ENCODE measurements around the gene LDLRAD3.

The LDLRAD3 gene

GRCh38 chr11:36086366-36086765 is 142.5 kb downstream of the LDLRAD3 start:
- DNase-seq, result no peak

DNA sequence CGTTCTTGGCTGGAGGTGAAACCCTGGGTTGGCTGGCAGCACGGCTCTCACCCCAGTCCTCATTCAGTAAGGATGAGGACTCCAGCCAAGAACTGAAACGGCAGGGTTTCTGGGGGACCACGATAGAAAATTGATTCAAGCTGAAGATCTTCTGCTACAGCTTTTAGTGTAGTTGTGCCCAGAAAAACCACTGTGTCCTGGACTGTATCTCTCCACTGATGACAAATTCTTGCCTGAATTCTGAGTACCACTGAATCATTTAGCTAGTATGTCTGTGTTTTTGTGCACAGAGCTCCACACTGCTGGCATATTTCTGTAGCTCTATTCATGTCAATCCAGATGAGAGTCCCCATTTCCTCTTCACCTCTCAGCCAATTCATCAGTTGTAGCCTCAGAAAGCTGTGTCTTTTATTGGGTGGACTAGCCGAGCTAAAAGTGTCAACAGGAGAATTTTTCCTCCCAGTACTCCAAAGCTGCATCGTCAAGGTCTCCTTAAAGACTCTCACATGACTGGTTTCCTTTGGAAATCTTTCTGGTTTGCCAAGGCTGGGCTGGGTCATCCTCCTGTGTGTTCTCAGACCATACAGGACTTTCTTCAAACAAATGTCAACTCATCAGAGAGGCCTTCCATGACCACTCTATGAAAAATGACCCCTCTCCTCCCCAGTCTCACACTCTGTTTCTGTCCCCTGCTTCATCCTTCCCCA is 144.6 kb downstream of the LDLRAD3 start:
- DNase-seq, result no peak

DNA sequence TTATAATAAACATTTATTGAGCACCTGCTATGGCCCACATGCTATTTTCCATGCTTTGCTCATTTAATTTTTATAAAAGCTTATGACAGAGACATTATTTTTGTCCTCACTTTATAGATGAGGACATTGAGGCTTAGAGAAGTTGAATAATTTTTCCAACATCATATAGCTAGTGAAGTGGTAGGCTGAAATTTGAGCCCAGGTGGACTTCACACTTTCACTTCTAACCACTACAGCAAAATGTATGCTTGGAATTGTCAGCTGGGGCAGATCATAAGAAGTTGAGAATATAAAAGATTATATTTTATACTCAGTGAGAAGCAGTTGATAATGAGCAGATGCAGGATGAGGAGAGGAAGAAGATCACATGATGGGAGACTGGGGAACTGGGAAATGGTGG is 146.1 kb downstream of the LDLRAD3 start:
- no peak for DNase-seq

DNA sequence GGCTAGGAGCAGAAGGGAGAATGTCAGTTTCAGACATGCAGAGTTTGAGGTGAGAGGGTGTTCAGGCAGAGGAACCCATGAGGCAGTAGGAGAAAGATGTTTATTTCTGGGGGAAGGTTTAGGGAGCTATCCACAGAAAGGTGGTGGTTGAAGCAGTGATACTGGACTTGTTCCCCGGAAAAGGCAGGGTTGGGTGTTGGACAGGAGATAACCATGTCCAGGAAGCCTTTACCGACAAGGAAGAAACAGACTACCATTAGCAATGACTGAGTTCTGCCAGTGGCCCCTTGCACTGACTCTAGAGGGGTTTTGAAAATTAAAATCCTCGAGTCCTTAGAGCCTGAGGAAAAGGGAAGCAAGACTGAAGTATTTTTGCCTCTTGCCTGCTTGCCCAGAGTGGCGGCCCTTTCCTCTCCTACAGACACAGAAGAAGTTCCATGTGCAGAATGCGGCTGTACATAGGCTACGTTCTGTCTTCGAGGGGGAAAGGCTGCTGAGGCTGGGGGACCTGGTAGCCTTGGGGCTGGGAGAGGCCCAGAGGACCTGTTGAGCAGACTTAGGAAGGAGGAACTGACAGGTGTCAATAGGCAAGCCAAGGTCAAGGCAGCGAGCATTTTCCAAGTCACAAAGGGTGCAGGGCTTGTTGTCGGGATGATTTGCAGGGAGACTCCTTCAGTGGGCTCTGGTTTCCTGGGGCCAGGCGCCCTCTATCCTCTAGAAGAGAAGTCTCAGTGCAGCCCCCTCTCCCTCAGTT is 146.7 kb downstream of the LDLRAD3 start:
- no peak for DNase-seq

DNA sequence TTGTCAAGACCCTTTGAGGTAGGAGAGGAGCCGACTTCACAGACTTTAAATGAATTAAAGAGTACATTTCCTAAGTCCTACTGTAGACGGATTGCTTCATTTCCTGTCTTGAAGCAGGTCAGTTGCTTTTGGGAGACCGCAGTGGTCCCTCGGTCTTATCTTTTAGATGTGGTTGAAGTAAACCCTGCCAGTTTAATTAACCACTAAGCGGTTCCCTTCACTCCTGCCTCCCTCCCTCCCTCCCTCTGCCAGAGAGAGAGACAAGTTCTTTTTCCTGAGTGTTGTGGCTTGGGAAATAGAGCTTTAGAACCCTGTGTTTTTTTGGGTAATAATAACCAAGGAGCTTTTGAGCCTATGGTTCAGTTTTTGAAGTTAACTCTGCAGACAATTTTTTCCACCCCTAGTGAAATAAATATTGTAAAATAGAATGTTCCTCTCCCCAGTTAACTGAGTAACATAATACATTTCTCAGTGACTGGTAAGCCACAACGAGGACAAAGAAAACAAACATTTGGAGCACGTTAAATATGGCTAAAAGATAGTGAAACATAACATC is 147.5 kb downstream of the LDLRAD3 start:
- no peak for DNase-seq

DNA sequence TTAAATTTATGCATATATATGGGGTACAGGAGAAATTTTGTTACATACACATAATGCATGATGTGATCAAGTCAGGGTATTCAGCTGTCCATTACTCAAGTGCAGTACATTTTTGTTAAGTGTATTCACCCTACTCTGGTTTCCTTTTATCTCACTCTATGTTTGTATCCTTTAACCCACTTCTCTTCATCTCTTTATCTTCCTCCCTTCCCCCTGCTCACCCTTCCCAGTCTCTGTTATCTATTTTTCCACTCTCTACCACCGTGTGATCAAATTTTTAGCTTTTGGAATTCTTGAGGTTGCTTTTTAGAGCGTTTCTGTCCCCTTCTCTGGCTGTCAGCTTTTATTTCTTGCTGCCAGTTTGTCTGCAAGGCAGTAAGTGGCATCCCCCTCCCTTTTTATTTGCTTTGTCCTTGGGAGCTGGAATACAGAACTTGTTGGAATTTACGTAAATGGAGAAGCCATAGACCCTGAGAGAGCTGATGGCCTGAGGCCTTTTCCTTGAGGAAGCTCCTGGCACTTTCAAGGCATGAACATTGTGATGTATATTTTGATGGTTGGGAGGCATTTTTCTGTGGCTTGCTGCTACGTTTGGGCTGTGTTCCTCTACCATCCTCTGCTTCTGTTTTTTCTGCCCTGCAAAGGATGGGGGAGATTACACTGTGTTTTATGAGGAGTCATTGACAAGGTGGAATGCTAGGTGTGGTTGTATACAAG is 148.6 kb downstream of the LDLRAD3 start:
- DNase-seq, result no peak

GRCh38 chr11:36093548-36093947 is 149.7 kb downstream of the LDLRAD3 start:
- no peak for DNase-seq

GRCh38 chr11:36094164-36094563 is 150.3 kb downstream of the LDLRAD3 start:
- DNase-seq, result no peak

DNA sequence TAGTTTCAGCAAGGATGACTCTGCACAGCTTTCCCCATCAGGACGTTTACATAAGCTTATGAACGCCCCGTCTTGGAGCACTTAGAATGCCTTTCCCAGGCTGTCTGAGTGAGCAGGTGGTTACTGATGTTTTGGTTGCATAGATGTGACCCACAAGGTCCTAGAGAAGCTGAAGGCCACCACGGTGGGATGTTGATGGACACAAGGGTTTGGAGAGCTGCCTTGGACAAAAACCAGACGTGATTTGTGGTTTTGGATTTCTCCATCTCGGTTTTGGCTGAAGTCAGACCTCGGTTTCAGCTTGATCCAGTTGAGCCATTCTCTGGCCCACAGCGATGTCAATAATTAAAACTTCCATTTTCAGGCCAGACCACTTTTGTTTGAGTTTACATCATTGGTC is 151.9 kb downstream of the LDLRAD3 start:
- no peak for DNase-seq

DNA sequence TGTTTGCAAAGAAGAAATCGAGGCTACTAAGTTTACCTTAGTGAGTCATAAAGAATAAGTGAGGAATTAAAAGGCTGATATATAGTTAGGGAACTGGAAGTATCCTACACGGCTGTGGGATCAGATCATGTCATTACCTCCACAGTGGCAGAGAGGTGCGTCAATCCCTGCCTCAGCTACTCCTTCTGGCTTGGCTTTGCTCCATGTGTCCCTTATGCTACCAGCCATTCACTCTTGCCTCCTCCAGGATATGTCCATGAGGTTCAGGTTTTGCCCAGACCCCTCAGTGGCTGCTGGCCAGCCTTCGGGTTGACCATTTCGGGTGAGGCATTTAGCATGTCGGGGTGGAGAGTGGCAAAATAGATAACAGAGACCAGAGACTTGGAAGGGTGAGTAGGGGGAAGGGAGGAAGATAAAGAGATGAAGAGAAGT is 153.4 kb downstream of the LDLRAD3 start:
- DNase-seq, result no peak

- DNase-seq, result no peak
Measured at GRCh38 chr11:36098087-36098486, 154.2 kb downstream of the LDLRAD3 start.

DNA sequence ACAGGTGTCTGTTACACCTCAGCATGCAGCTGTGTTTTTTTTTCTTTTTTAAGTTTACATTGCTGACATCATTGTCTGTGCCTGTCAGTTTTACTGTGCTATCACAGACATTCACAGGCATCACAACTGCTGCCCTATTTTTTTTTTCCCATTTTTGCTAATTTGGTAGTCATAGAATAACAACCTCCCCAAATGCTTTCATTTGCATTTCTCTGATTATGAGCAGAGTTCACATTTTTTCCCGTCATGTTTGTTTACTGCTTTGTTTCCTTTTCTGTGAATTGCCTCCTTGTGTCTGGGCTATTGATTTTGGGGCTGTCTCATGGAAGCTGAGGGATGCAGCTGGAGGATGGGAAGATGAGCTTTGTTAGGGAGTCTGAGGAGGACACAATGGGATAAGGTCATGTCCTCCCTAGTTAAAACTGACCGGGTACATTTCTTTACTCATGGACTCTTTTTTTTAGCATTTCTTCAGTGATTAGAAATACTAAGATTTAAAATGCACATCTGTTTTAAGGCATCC is 155.1 kb downstream of the LDLRAD3 start:
- no peak for DNase-seq

DNA sequence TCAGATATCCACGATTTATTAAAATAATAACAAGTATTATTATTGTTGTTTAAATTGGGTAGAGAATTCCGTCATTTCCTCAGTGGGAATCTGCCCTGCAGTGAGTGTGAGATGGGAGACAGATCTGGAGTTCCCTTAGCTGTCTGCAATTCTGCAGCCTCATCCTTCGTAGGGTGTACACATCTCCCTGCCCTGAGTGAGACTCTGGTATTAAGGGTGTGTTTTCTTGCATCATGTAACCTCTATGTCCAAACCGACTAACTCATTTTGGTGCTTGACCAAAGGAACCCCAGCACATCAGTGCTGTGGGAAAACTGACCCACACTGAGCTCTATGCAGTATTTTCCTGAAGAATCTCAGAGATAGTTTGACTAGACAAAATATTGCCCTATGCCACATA is 157.6 kb downstream of the LDLRAD3 start:
- no peak for DNase-seq

GRCh38 chr11:36102868-36103267 is 159.0 kb downstream of the LDLRAD3 start:
- no peak for DNase-seq

DNA sequence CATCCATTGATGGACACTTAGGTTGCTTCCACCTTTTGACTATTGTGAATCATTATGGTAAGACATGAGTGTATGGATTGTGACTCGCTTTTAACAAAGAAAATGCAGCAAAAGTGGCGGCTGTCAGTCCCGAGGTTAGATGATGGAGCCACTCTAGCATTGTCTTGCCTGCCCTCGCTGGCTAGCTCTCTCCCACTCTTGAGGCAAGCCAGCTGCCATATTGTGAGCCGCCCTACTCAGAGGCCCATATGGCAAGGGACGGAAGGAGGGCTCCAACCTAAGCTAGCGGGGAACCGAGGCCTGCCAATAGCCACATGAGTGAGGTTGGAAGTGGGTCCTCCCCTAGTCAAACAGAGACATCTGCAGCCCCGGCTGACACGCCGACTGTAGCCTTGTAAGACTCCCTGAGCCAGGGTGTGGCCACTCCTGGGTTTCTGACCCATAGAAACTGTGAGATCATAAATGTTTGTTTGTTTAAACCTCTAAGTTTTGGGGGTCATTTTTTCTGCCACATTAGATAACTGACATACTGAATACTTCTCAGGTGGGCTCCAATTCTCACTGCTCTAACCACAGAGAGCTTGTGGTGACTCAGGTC is 160.2 kb downstream of the LDLRAD3 start:
- DNase-seq, result no peak

GRCh38 chr11:36104660-36104992 is 160.8 kb downstream of the LDLRAD3 start:
- no peak for DNase-seq

- DNase-seq, result no peak
Measured at GRCh38 chr11:36105743-36106581, 162.1 kb downstream of the LDLRAD3 start.

GRCh38 chr11:36107547-36107946 is 163.7 kb downstream of the LDLRAD3 start:
- no peak for DNase-seq

DNA sequence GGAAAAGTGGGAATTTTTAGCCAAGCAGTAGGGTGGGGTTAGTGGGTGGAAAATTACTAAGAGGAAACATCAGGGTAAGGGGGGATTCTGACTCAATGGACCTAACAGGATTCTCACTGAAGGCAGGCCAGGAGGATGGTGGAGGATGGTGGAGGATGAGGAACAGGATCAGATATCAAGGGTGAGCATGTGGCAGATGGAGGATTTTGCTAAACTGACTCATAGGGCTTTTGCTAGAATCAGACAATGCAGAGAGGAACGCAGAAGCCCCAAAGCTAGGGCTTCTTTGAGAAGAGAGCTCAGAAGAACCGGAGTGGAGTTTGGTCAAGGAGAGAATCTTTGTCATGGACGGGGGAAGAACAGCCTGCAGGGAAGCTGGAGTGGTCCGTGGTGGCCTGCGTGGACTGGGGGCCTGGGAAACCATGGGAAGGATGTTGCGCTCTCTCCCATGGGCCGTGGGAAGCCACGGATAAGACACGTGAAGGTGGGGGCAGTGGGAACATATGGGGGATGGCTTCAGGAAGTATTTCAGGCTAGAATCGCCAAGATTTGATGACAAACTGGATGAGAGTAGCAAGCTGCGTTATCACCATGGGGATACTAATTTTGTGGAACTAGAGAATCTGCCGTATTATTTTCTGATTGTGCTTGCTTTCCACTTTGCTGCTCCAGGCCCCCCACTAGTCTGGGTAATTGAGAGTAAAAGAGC is 165.2 kb downstream of the LDLRAD3 start:
- DNase-seq, result no peak

- no peak for DNase-seq
Measured at GRCh38 chr11:36109590-36109849, 165.7 kb downstream of the LDLRAD3 start.

- DNase-seq, result no peak
Measured at GRCh38 chr11:36109850-36110606, 166.2 kb downstream of the LDLRAD3 start.
